ENCODE data around the gene NR2C1. TPM values are rescaled to one million over a fixed set of nuclear protein-coding genes. Genes with fewer than 3 reads are reported as not detected.
"Not testable (repeated sequence)": the region's sequence is repeated elsewhere in the genome, so short reads cannot be mapped to it uniquely, and the experiment has no call there.

Gene NR2C1
- total RNA-seq, 6 donors from 2014 or later, result 23.7 to 173 (median 41.8) TPM

- DNase-seq, result no peak
- H3K27ac ChIP-seq, result no peak overlapping the region
- ATAC-seq (ENCODE audit: low FRiP score in 2 of 2), result no peak
- no peaks in the 10 kb centered on the region for H3K4me1 ChIP-seq
- TF ChIP-seq CTCF (IDR thresholded peaks at IDR 0.05) (no peak), POLR2A (IDR thresholded peaks at IDR 0.05) (no peak), EP300 (IDR thresholded peaks at IDR 0.05) (no peak), POLR2AphosphoS5 (IDR thresholded peaks at IDR 0.05) (no peak)
- H3K4me3 ChIP-seq, result no peak overlapping the region
- WGBS, 2 donors, result 81 to 90% methylated on average over 3 of the region's 3 CpGs
- H3K36me3 ChIP-seq, result peaks cover 0 to 33% (median 21%) of the 10 kb centered on the region in 4 donors
- no peaks in the 10 kb centered on the region for H3K27me3 ChIP-seq
- no peaks in the 10 kb centered on the region for H3K9me3 ChIP-seq
These were observed 83.2 kb downstream of the NR2C1 start for GRCh38 chr12:94990222-94990621.

GRCh38 chr12:94988471-94988870, 84.9 kb downstream of the NR2C1 start:
- ATAC-seq (ENCODE audit: low FRiP score in 2 of 2), result no peak
- WGBS, 2 donors, result 65 to 68% methylated on average over 6 of the region's 6 CpGs
- peaks cover 0 to 29% (median 11%) of the 10 kb centered on the region in 4 donors for H3K36me3 ChIP-seq

GRCh38 chr12:94987801-94988200, 85.6 kb downstream of the NR2C1 start:
- Histone ChIP-seq H3K4me3 (no peak overlapping the region), H3K36me3 (peaks cover 0 to 28% (median 7%) of the 10 kb centered on the region in 4 donors), H3K4me1 (no peaks in the 10 kb centered on the region), H3K27me3 (no peaks in the 10 kb centered on the region), H3K27ac (no peak overlapping the region), H3K9me3 (no peaks in the 10 kb centered on the region)
- ATAC-seq (ENCODE audit: low FRiP score in 2 of 2) (no peak), DNase-seq (no peak)
- 57 to 65% methylated on average over 2 of the region's 2 CpGs for WGBS, 2 donors
- no peak for TF ChIP-seq EP300 (IDR thresholded peaks at IDR 0.05)
- no peak for TF ChIP-seq POLR2AphosphoS5 (IDR thresholded peaks at IDR 0.05)
- TF ChIP-seq POLR2A (IDR thresholded peaks at IDR 0.05), result no peak
- no peak for TF ChIP-seq CTCF (IDR thresholded peaks at IDR 0.05)

More at GRCh38 chr12:94988471-94988870, 84.9 kb downstream of the NR2C1 start:
- no peak overlapping the region for H3K4me3 ChIP-seq
- H3K27ac ChIP-seq, result no peak overlapping the region
- no peaks in the 10 kb centered on the region for H3K4me1 ChIP-seq
- H3K9me3 ChIP-seq, result no peaks in the 10 kb centered on the region
- no peak for TF ChIP-seq POLR2A (IDR thresholded peaks at IDR 0.05)
- TF ChIP-seq POLR2AphosphoS5 (IDR thresholded peaks at IDR 0.05), result no peak
- no peak for TF ChIP-seq CTCF (IDR thresholded peaks at IDR 0.05)
- no peak for TF ChIP-seq EP300 (IDR thresholded peaks at IDR 0.05)
- no peak for DNase-seq
- no peaks in the 10 kb centered on the region for H3K27me3 ChIP-seq

GRCh38 chr12:94987076-94987669, 86.2 kb downstream of the NR2C1 start:
- WGBS, 2 donors, result 94 to 95% methylated on average over 8 of the region's 8 CpGs
- H3K36me3 ChIP-seq, result peaks cover 0 to 23% (median 1%) of the 10 kb centered on the region in 4 donors
- TF ChIP-seq EP300 (IDR thresholded peaks at IDR 0.05) (no peak), POLR2A (IDR thresholded peaks at IDR 0.05) (no peak), CTCF (IDR thresholded peaks at IDR 0.05) (no peak), POLR2AphosphoS5 (IDR thresholded peaks at IDR 0.05) (no peak)
- H3K4me3 ChIP-seq, result no peak overlapping the region
- H3K9me3 ChIP-seq, result no peaks in the 10 kb centered on the region
- no peaks in the 10 kb centered on the region for H3K27me3 ChIP-seq
- no peak for ATAC-seq (ENCODE audit: low FRiP score in 2 of 2)
- H3K27ac ChIP-seq, result no peak overlapping the region
- DNase-seq, result no peak
- H3K4me1 ChIP-seq, result no peaks in the 10 kb centered on the region

- not testable (repeated sequence) for H3K27ac ChIP-seq; H3K27me3 ChIP-seq; H3K4me3 ChIP-seq; H3K9me3 ChIP-seq; H3K4me1 ChIP-seq; ATAC-seq (ENCODE audit: low FRiP score in 2 of 2)
- 87 to 89% methylated on average over 9 of the region's 9 CpGs for WGBS, 2 donors
- DNase-seq, result peak in 1 of 2 donors; percentile 6
- peaks cover 0 to 14% (median 0%) of the 10 kb centered on the region in 4 donors for H3K36me3 ChIP-seq
These were observed 88.3 kb downstream of the NR2C1 start for GRCh38 chr12:94985099-94985498.
